ENCODE data around the gene SUB1. TPM values are rescaled to one million over a fixed set of nuclear protein-coding genes. Genes with fewer than 3 reads are reported as not detected.
"Not testable (repeated sequence)": the region's sequence is repeated elsewhere in the genome, so short reads cannot be mapped to it uniquely, and the experiment has no call there.

Gene SUB1
- polyA plus RNA-seq, 1 donor = 237 TPM

DNA sequence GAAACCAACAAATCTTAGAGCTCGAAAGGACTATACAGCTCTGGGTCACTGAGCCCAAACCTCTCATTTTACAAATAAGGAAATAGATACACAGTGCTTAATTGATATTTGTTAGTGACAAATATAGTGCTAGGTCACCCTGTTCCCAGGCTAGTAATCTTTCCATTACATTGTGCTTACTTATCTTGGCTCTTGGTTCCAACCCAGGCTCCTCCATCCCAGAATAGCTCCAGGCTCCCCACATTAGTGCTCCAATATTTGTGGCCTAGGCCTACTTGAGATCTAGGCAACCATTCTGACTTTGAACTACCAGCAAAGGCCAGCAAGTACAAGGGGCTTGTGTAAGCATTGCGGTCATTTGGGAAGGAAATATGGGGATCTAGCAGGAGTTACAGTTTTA, 21.7 kb upstream of the SUB1 start:
- no peak for DNase-seq
- H3K27ac ChIP-seq (ENCODE audit: low read length) = peak overlapping the region; percentile 5
- H3K4me1 ChIP-seq (ENCODE audit: control insufficient read depth, insufficient read depth, low read length) = peaks cover 12% of the 10 kb centered on the region
- no peak overlapping the region for H3K4me3 ChIP-seq (ENCODE audit: low read length)
- H3K36me3 ChIP-seq (ENCODE audit: control insufficient read depth, insufficient read depth, low read length) = no peaks in the 10 kb centered on the region
- WGBS (ENCODE audit: insufficient coverage, low lambda C conversion rate) = no CpG with 5 or more reads among the region's 2 CpGs
- no peaks in the 10 kb centered on the region for H3K9me3 ChIP-seq (ENCODE audit: control insufficient read depth, low read depth, low read length)
- no peaks in the 10 kb centered on the region for H3K27me3 ChIP-seq (ENCODE audit: control insufficient read depth, insufficient read depth, low read length)

DNA sequence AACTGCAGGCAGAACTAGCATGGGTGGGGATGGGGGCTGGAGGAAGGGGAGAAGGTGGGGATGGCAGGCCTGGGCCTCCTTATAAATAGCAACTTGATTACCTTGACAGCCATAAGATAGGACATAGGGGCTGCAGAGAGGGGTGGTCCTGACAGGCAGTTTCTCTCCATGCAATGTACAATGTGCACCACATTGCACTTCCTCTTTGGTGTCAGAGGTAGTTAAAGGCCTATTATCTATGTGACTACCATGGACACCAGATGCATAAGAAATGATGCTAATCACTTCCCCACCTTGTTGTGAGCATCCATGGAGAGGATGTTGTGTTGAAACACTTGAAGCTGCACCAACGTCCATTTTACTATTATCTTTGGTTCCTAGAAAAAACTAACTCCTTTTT, 20.2 kb upstream of the SUB1 start:
- H3K36me3 ChIP-seq (ENCODE audit: control insufficient read depth, insufficient read depth, low read length) = no peaks in the 10 kb centered on the region
- WGBS (ENCODE audit: insufficient coverage, low lambda C conversion rate) = no CpG with 5 or more reads among the region's 1 CpG
- DNase-seq = no peak
- H3K9me3 ChIP-seq (ENCODE audit: control insufficient read depth, low read depth, low read length) = no peaks in the 10 kb centered on the region
- no peak overlapping the region for H3K4me3 ChIP-seq (ENCODE audit: low read length)
- peaks cover 12% of the 10 kb centered on the region for H3K4me1 ChIP-seq (ENCODE audit: control insufficient read depth, insufficient read depth, low read length)
- H3K27ac ChIP-seq (ENCODE audit: low read length) = peak overlapping the region; percentile 50
- no peaks in the 10 kb centered on the region for H3K27me3 ChIP-seq (ENCODE audit: control insufficient read depth, insufficient read depth, low read length)

DNA sequence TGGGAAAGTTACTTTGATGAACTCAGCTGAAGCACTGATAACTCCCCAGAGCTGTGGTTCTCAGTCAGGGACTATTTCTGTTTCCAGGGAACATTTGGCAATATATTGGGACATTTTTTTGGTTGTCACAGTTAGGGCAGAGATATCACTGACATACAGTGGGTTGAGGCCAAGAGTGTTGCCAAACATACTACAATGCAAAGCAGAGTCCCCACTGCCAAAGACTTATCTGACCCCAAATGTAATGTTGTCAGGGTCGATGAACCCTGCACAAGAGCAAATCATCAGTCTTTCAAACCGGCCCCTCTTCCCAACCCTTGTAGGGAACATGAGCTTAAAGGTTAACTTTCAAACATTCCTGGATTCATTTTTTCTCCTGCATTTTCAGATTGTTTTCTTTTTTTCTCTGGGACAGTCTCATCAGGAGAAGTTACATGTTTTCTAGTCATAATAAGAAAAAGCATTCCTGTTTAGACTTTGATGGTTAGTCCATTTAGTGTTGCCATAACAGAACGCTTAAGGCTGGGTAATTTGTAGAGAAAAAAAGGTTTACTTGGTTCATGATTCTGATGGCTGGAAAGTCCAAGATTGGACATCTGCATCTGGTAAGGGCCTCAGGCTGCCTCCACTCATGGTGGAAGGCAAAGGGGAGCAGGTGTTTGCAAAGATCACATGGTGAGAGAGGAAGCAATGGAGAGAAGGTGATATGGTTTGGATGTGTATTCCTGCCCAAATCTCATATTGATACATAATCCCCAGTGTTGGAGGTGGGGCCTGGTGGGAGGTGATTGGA, 18.8 kb upstream of the SUB1 start:
- H3K36me3 ChIP-seq (ENCODE audit: control insufficient read depth, insufficient read depth, low read length) = no peaks in the 10 kb centered on the region
- no peaks in the 10 kb centered on the region for H3K9me3 ChIP-seq (ENCODE audit: control insufficient read depth, low read depth, low read length)
- no peak overlapping the region for H3K4me3 ChIP-seq (ENCODE audit: low read length)
- 86% methylated on average over 3 of the region's 3 CpGs for WGBS (ENCODE audit: insufficient coverage, low lambda C conversion rate)
- H3K27me3 ChIP-seq (ENCODE audit: control insufficient read depth, insufficient read depth, low read length) = no peaks in the 10 kb centered on the region
- H3K27ac ChIP-seq (ENCODE audit: low read length) = no peak overlapping the region
- DNase-seq = no peak
- peaks cover 12% of the 10 kb centered on the region for H3K4me1 ChIP-seq (ENCODE audit: control insufficient read depth, insufficient read depth, low read length)

DNA sequence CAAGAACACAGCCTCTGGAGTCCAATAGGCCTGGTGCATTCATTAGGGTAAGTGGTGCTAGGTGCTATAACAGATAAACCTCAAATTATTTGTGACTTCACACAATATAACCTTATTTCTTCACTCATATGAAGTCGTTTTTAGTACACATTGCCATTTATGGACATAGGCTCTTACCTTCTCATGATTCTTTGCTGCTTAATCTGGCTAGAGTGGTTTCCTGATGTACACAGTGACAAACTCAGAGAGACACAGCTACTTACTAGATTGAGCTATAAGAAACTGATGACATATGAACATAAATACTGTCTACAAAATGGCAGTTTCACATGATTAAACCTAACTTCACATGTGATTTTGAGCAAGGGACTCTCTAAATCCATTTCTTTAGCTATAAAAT, 14.2 kb upstream of the SUB1 start:
- no peak for DNase-seq
- H3K36me3 ChIP-seq (ENCODE audit: control insufficient read depth, insufficient read depth, low read length) = no peaks in the 10 kb centered on the region
- no peak overlapping the region for H3K4me3 ChIP-seq (ENCODE audit: low read length)
- 60% methylated on average over 1 of the region's 1 CpG for WGBS (ENCODE audit: insufficient coverage, low lambda C conversion rate)
- H3K27ac ChIP-seq (ENCODE audit: low read length) = no peak overlapping the region
- no peaks in the 10 kb centered on the region for H3K27me3 ChIP-seq (ENCODE audit: control insufficient read depth, insufficient read depth, low read length)
- H3K4me1 ChIP-seq (ENCODE audit: control insufficient read depth, insufficient read depth, low read length) = no peaks in the 10 kb centered on the region
- H3K9me3 ChIP-seq (ENCODE audit: control insufficient read depth, low read depth, low read length) = no peaks in the 10 kb centered on the region

GRCh38 chr5:32572778-32573480, 12.4 kb upstream of the SUB1 start:
- Histone ChIP-seq H3K4me3 (ENCODE audit: low read length) (no peak overlapping the region), H3K36me3 (ENCODE audit: control insufficient read depth, insufficient read depth, low read length) (no peaks in the 10 kb centered on the region), H3K27ac (ENCODE audit: low read length) (no peak overlapping the region)

GRCh38 chr5:32573481-32573854, 11.9 kb upstream of the SUB1 start:
- H3K4me3 ChIP-seq (ENCODE audit: low read length); DNase-seq; H3K27me3 ChIP-seq (ENCODE audit: control insufficient read depth, insufficient read depth, low read length); H3K27ac ChIP-seq (ENCODE audit: low read length); H3K4me1 ChIP-seq (ENCODE audit: control insufficient read depth, insufficient read depth, low read length); H3K9me3 ChIP-seq (ENCODE audit: control insufficient read depth, low read depth, low read length); H3K36me3 ChIP-seq (ENCODE audit: control insufficient read depth, insufficient read depth, low read length): not testable (repeated sequence)
- WGBS (ENCODE audit: insufficient coverage, low lambda C conversion rate) = no CpG with 5 or more reads among the region's 3 CpGs

More at GRCh38 chr5:32572778-32573480, 12.4 kb upstream of the SUB1 start:
- H3K27me3 ChIP-seq (ENCODE audit: control insufficient read depth, insufficient read depth, low read length) = no peaks in the 10 kb centered on the region
- no peaks in the 10 kb centered on the region for H3K9me3 ChIP-seq (ENCODE audit: control insufficient read depth, low read depth, low read length)
- 82% methylated on average over 4 of the region's 8 CpGs for WGBS (ENCODE audit: insufficient coverage, low lambda C conversion rate)
- DNase-seq = no peak
- no peaks in the 10 kb centered on the region for H3K4me1 ChIP-seq (ENCODE audit: control insufficient read depth, insufficient read depth, low read length)

DNA sequence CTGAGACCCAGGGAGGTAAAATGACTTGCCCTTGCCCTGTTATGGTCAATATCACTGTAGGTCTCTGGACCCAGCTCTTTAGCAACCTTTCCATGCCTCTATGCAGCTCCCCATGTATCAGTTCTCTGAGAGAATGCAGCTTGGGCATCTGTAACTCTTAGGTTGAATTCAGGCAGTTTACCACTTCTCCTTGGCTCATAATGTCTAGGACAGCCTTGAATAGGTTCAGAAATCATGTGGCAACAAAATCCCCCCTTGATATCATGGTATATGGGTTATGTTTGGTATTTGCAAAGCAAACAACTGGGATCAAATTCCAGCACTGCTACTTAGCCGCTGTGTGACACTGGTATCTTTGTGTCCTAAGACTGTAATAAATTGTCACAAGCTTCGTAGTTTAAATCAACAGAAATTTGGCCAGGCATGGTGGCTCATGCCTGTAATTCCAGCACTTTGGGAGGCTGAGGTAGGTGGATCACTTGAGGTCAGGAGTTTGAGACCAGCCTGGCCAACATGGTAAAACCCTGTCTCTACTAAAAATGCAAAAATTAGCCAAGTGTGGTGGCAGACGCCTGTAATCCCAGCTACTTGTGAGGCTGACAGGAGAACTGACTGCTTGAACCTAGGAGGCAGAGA, 10.7 kb upstream of the SUB1 start:
- no peaks in the 10 kb centered on the region for H3K27me3 ChIP-seq (ENCODE audit: control insufficient read depth, insufficient read depth, low read length)
- no peak overlapping the region for H3K4me3 ChIP-seq (ENCODE audit: low read length)
- no CpG with 5 or more reads among the region's 3 CpGs for WGBS (ENCODE audit: insufficient coverage, low lambda C conversion rate)
- no peaks in the 10 kb centered on the region for H3K4me1 ChIP-seq (ENCODE audit: control insufficient read depth, insufficient read depth, low read length)
- no peaks in the 10 kb centered on the region for H3K36me3 ChIP-seq (ENCODE audit: control insufficient read depth, insufficient read depth, low read length)
- peak; percentile 37 to 78 for DNase-seq
- H3K27ac ChIP-seq (ENCODE audit: low read length) = no peak overlapping the region
- H3K9me3 ChIP-seq (ENCODE audit: control insufficient read depth, low read depth, low read length) = no peaks in the 10 kb centered on the region

- no peaks in the 10 kb centered on the region for H3K27me3 ChIP-seq (ENCODE audit: control insufficient read depth, insufficient read depth, low read length)
- no peaks in the 10 kb centered on the region for H3K36me3 ChIP-seq (ENCODE audit: control insufficient read depth, insufficient read depth, low read length)
- no peak overlapping the region for H3K4me3 ChIP-seq (ENCODE audit: low read length)
- WGBS (ENCODE audit: insufficient coverage, low lambda C conversion rate) = 100% methylated on average over 1 of the region's 3 CpGs
- H3K4me1 ChIP-seq (ENCODE audit: control insufficient read depth, insufficient read depth, low read length) = no peaks in the 10 kb centered on the region
- no peak for DNase-seq
- H3K9me3 ChIP-seq (ENCODE audit: control insufficient read depth, low read depth, low read length) = peaks cover 4% of the 10 kb centered on the region
- no peak overlapping the region for H3K27ac ChIP-seq (ENCODE audit: low read length)
These were observed 7.0 kb upstream of the SUB1 start for GRCh38 chr5:32578363-32578762.

DNA sequence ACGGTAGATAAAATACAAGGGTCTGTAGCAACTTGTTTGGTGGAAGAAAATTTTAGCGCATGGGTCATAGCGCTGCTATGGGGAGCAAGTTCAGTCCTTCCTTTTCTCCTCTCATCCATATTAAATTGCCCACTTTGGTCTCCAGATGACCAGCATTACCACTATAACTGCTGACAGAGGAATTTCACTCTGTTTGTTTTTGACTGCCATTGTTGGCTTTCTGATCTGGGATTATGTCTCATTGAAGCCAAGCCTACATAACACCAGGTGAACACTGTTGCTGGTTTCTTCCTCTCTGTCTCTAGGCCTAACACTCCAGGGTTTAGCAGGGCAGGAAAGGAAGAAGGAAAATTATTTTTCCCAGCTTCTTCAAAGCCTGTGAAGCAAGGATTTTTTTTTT, 6.6 kb upstream of the SUB1 start:
- H3K36me3 ChIP-seq (ENCODE audit: control insufficient read depth, insufficient read depth, low read length) = no peaks in the 10 kb centered on the region
- peaks cover 4% of the 10 kb centered on the region for H3K9me3 ChIP-seq (ENCODE audit: control insufficient read depth, low read depth, low read length)
- WGBS (ENCODE audit: insufficient coverage, low lambda C conversion rate) = 90% methylated on average over 2 of the region's 3 CpGs
- H3K27me3 ChIP-seq (ENCODE audit: control insufficient read depth, insufficient read depth, low read length) = no peaks in the 10 kb centered on the region
- H3K4me1 ChIP-seq (ENCODE audit: control insufficient read depth, insufficient read depth, low read length) = no peaks in the 10 kb centered on the region
- DNase-seq = no peak
- no peak overlapping the region for H3K4me3 ChIP-seq (ENCODE audit: low read length)
- no peak overlapping the region for H3K27ac ChIP-seq (ENCODE audit: low read length)

- no peak for DNase-seq
- no peak overlapping the region for H3K4me3 ChIP-seq (ENCODE audit: low read length)
- H3K9me3 ChIP-seq (ENCODE audit: control insufficient read depth, low read depth, low read length) = peaks cover 12% of the 10 kb centered on the region
- H3K36me3 ChIP-seq (ENCODE audit: control insufficient read depth, insufficient read depth, low read length) = no peaks in the 10 kb centered on the region
- no peaks in the 10 kb centered on the region for H3K27me3 ChIP-seq (ENCODE audit: control insufficient read depth, insufficient read depth, low read length)
- no peaks in the 10 kb centered on the region for H3K4me1 ChIP-seq (ENCODE audit: control insufficient read depth, insufficient read depth, low read length)
- WGBS (ENCODE audit: insufficient coverage, low lambda C conversion rate) = no CpG with 5 or more reads among the region's 12 CpGs
- H3K27ac ChIP-seq (ENCODE audit: low read length) = no peak overlapping the region
These were observed 4.2 kb upstream of the SUB1 start for GRCh38 chr5:32581010-32581785.
